H9 (cell line): Measurements from ENCODE around the gene KCNMA1. TPM values are rescaled to one million over a fixed set of nuclear protein-coding genes. Genes with fewer than 3 reads are reported as not detected.

ENCODE experiments used
- DNase-seq: peaks from one replicate; pipeline ENCODE4 v3.0.0-alpha.2; 2017
- H2AFZ ChIP-seq: one replicate; pipeline ENCODE4 v1.6.1; 2013; ENCODE audit warnings: mild to moderate bottlenecking, low read length, control low read depth, moderate library complexity
- H2AK5ac ChIP-seq: 2 replicates; pipeline ENCODE4 v1.6.1; 2013; ENCODE audit warnings: low read length, control low read depth, mixed read lengths; ENCODE audit not compliant: insufficient read length
- H2BK120ac ChIP-seq: one replicate; pipeline ENCODE4 v1.6.1; 2013; ENCODE audit warnings: low read depth, mild to moderate bottlenecking, low read length, control low read depth, inconsistent platforms; ENCODE audit not compliant: poor library complexity, severe bottlenecking
- H2BK12ac ChIP-seq: 2 replicates; pipeline ENCODE4 v1.6.1; 2013; ENCODE audit warnings: low read length, control low read depth, mixed read lengths, low read depth; ENCODE audit not compliant: insufficient read length
- H2BK15ac ChIP-seq: 2 replicates; pipeline ENCODE4 v1.6.1; 2013; ENCODE audit warnings: low read depth, low read length, control low read depth
- H2BK20ac ChIP-seq: one replicate; pipeline ENCODE4 v1.6.1; 2013; ENCODE audit warnings: low read depth, mild to moderate bottlenecking, low read length, control low read depth, inconsistent platforms; ENCODE audit not compliant: poor library complexity, severe bottlenecking
- H2BK5ac ChIP-seq: 2 replicates; pipeline ENCODE4 v1.6.1; 2013; ENCODE audit warnings: low read length, control low read depth, mixed read lengths; ENCODE audit not compliant: insufficient read length
- H3K14ac ChIP-seq: 2 replicates; pipeline ENCODE4 v1.6.1; 2013; ENCODE audit warnings: low read length, control low read depth; ENCODE audit not compliant: insufficient read depth
- H3K18ac ChIP-seq: 2 replicates; pipeline ENCODE4 v1.6.1; 2013; ENCODE audit warnings: low read depth, mild to moderate bottlenecking, mixed read lengths, low read length, control low read depth; ENCODE audit not compliant: insufficient read length
- H3K23ac ChIP-seq: 2 replicates; pipeline ENCODE4 v1.6.1; 2013; ENCODE audit warnings: low read length, control low read depth, mixed read lengths, low read depth; ENCODE audit not compliant: insufficient read length
- H3K23me2 ChIP-seq: 2 replicates; pipeline ENCODE4 v1.6.1; 2013; ENCODE audit warnings: low read depth, mild to moderate bottlenecking, mixed read lengths, low read length, control low read depth; ENCODE audit not compliant: insufficient read length, poor library complexity, severe bottlenecking
- H3K27ac ChIP-seq: 2 replicates; pipeline ENCODE4 v1.5.1; 2013; ENCODE audit warnings: low read length, control low read depth, mixed read lengths, low read depth; ENCODE audit not compliant: insufficient read length
- H3K27me3 ChIP-seq: 2 replicates; pipeline ENCODE4 v1.6.1; 2013; ENCODE audit warnings: low read length, control low read depth, inconsistent platforms; ENCODE audit not compliant: insufficient read depth
- H3K4ac ChIP-seq: 2 replicates; pipeline ENCODE4 v1.6.1; 2013; ENCODE audit warnings: low read depth, mild to moderate bottlenecking, control low read depth, inconsistent platforms, low read length, moderate library complexity
- H3K4me1 ChIP-seq: 2 replicates; pipeline ENCODE4 v1.6.1; 2013; ENCODE audit warnings: low read length, control low read depth, inconsistent platforms; ENCODE audit not compliant: insufficient read depth
- H3K4me2 ChIP-seq: 2 replicates; pipeline ENCODE4 v1.6.1; 2013; ENCODE audit warnings: low read length, control low read depth, mixed read lengths; ENCODE audit not compliant: insufficient read length, insufficient read depth
- H3K56ac ChIP-seq: 2 replicates; pipeline ENCODE4 v1.6.1; 2013; ENCODE audit warnings: low read depth, mild to moderate bottlenecking, mixed read lengths, low read length, control low read depth; ENCODE audit not compliant: insufficient read length
- H3K79me1 ChIP-seq: 2 replicates; pipeline ENCODE4 v1.6.1; 2013; ENCODE audit warnings: low read depth, mild to moderate bottlenecking, moderate library complexity, low read length, control low read depth, inconsistent platforms; ENCODE audit not compliant: insufficient read depth, poor library complexity, severe bottlenecking
- H3K79me2 ChIP-seq: 2 replicates; pipeline ENCODE4 v1.6.1; 2013; ENCODE audit warnings: low read length, control low read depth, inconsistent platforms; ENCODE audit not compliant: insufficient read depth
- H3K9ac ChIP-seq: 2 replicates; pipeline ENCODE4 v1.6.1; 2013; ENCODE audit warnings: low read length, control low read depth, mixed read lengths; ENCODE audit not compliant: insufficient read length; ENCODE audit errors: extremely low read depth
- H3K9me3 ChIP-seq: one replicate; pipeline ENCODE4 v1.6.1; 2013; ENCODE audit warnings: low read depth, low read length, inconsistent platforms; ENCODE audit not compliant: control insufficient read depth
- H3T11ph ChIP-seq: one replicate; pipeline ENCODE4 v1.6.1; 2013; ENCODE audit warnings: mild to moderate bottlenecking, low read length, control low read depth, inconsistent platforms
- H4K20me1 ChIP-seq: one replicate; pipeline ENCODE4 v1.6.1; 2013; ENCODE audit not compliant: control insufficient read depth, insufficient read length, insufficient read depth
- H4K5ac ChIP-seq: 2 replicates; pipeline ENCODE4 v1.6.1; 2013; ENCODE audit warnings: low read depth, mild to moderate bottlenecking, mixed read lengths, low read length, control low read depth; ENCODE audit not compliant: insufficient read length
- H4K8ac ChIP-seq: replicated peaks from 2 replicates; pipeline ENCODE4 v1.6.1; 2013; ENCODE audit warnings: low read length, control low read depth, mixed read lengths, low read depth; ENCODE audit not compliant: insufficient read length
- H4K91ac ChIP-seq: 2 replicates; pipeline ENCODE4 v1.6.1; 2013; ENCODE audit warnings: low read depth, mild to moderate bottlenecking, moderate library complexity, mixed read lengths, low read length, control low read depth; ENCODE audit not compliant: insufficient read length
- H3K27ac Mint-ChIP-seq, 3 experiments: 2 replicates in 2 of 3; 3 replicates in 1 of 3; pipeline ENCODE4 v1.8.0; 2020 to 2021; ENCODE audit warnings: mixed read lengths in 3 of 3, mild to moderate bottlenecking in 1 of 3, moderate library complexity in 1 of 3
- H3K27me3 Mint-ChIP-seq: 2 replicates; pipeline ENCODE4 v1.8.0; 2021; ENCODE audit warnings: low read depth, mild to moderate bottlenecking, moderate library complexity, mixed read lengths
- H3K36me3 Mint-ChIP-seq, 3 experiments: 2 replicates in 2 of 3; 3 replicates in 1 of 3; pipeline ENCODE4 v1.8.0; 2020 to 2021; ENCODE audit warnings: low read depth in 3 of 3, mixed read lengths in 3 of 3; ENCODE audit not compliant: insufficient read depth in 1 of 3
- H3K4me1 Mint-ChIP-seq, 2 experiments: 2 replicates each; pipeline ENCODE4 v1.8.0; 2020; ENCODE audit warnings: mixed read lengths in 2 of 2
- H3K4me3 Mint-ChIP-seq, 2 experiments: 2 replicates in 1 of 2; 3 replicates in 1 of 2; pipeline ENCODE4 v1.8.0; 2020 to 2021; ENCODE audit warnings: mild to moderate bottlenecking in 2 of 2, mixed read lengths in 2 of 2, moderate library complexity in 1 of 2
- H3K9me3 Mint-ChIP-seq, 2 experiments: 2 replicates in 1 of 2; 3 replicates in 1 of 2; pipeline ENCODE4 v1.8.0; 2020; ENCODE audit warnings: mild to moderate bottlenecking in 2 of 2, mixed read lengths in 2 of 2, moderate library complexity in 1 of 2
- CTCF ChIP-seq: fragments of 200-600 bp; sonication (generic); conservative IDR thresholded peaks from 3 replicates; pipeline ENCODE4 v1.8.0; 2021; ENCODE audit warnings: antibody characterized with exemption, mild to moderate bottlenecking
- WGBS: extraction: QIAGEN DNeasy Blood & Tissue Kit; methylation state at CpG from one replicate; pipeline ENCODE4 v1.1.7; 2013; ENCODE audit warnings: missing lambda C conversion rate, low lambda C conversion rate, mixed read lengths; ENCODE audit not compliant: insufficient read length; ENCODE audit errors: extremely low coverage; 5-methylcytosine and 5-hydroxymethylcytosine counted together
- total RNA-seq: library from RNA; stranded (reverse); gene quantifications from 2 replicates; pipeline ENCODE4 v1.2.1, GENCODE V29; 2021

The KCNMA1 gene
- total RNA-seq, 1 experiment from 2014 or later, result 2.0 TPM

- H2BK5ac ChIP-seq, result no peak overlapping the region
- H2BK120ac ChIP-seq, result no peak overlapping the region
- H4K91ac ChIP-seq, result no peak overlapping the region
- no peak for DNase-seq
- H4K20me1 ChIP-seq, result no peaks in the 10 kb centered on the region
- H4K8ac ChIP-seq, result no peak overlapping the region
- H3K27ac ChIP-seq, result no peak overlapping the region
- no peaks in the 10 kb centered on the region for H3K9me3 ChIP-seq
- no peak overlapping the region for H2BK20ac ChIP-seq
- H3K4me1 ChIP-seq, result peaks cover 5% of the 10 kb centered on the region
- H3K9ac ChIP-seq, result no peak overlapping the region
- no peak overlapping the region for H3K4ac ChIP-seq
- H3K27me3 ChIP-seq, result no peaks in the 10 kb centered on the region
- no peak overlapping the region for H3K4me2 ChIP-seq
- H3K23ac ChIP-seq, result no peak overlapping the region
- Mint-ChIP-seq H3K27ac (no peak overlapping the region), H3K36me3 (no peaks in the 10 kb centered on the region), H3K4me1 (peaks cover 38 to 45% of the 10 kb centered on the region in 2 experiments), H3K9me3 (no peaks in the 10 kb centered on the region), H3K4me3 (no peak overlapping the region), H3K27me3 (peaks cover 13% of the 10 kb centered on the region)
- no peak overlapping the region for H2BK15ac ChIP-seq
- no peak overlapping the region for H3K18ac ChIP-seq
- no CpG with 5 or more reads among the region's 10 CpGs for WGBS
- H2BK12ac ChIP-seq, result no peak overlapping the region
- H2AFZ ChIP-seq, result no peak overlapping the region
- H3K14ac ChIP-seq, result no peak overlapping the region
- no peak overlapping the region for H2AK5ac ChIP-seq
- H3T11ph ChIP-seq, result no peak overlapping the region
- H4K5ac ChIP-seq, result no peak overlapping the region
- no peaks in the 10 kb centered on the region for H3K79me2 ChIP-seq
- H3K79me1 ChIP-seq, result no peaks in the 10 kb centered on the region
- H3K23me2 ChIP-seq, result no peaks in the 10 kb centered on the region
- no peak for TF ChIP-seq CTCF
- H3K56ac ChIP-seq, result no peak overlapping the region
Measured at GRCh38 chr10:77291596-77292505, 345.8 kb downstream of the KCNMA1 start.
